ENCODE results near the gene STK24. TPM values are rescaled to one million over a fixed set of nuclear protein-coding genes. Genes with fewer than 3 reads are reported as not detected.

STK24 gene
- total RNA-seq, 4 donors from 2014 or later: 29.7 to 73.5 (median 62.6) TPM

- no peak for DNase-seq
- Histone ChIP-seq H3K36me3 (no peaks in the 10 kb centered on the region), H3K27me3 (no peaks in the 10 kb centered on the region), H3K4me3 (no peak overlapping the region), H3K9me3 (no peaks in the 10 kb centered on the region), H3K27ac (no peak overlapping the region), H3K4me1 (peaks cover 5 to 8% of the 10 kb centered on the region in 2 donors)
- no peak for TF ChIP-seq CTCF (IDR thresholded peaks at IDR 0.05)
- no peak for TF ChIP-seq POLR2A (IDR thresholded peaks at IDR 0.05)
- intact Hi-C loops (cut with DNase I; ENCODE audit: low total_unique reads): no loop called here
These were observed 42.1 kb downstream of the STK24 start for GRCh38 chr13:98534821-98535220.

- TF ChIP-seq POLR2A (IDR thresholded peaks at IDR 0.05): no peak
- no peak for TF ChIP-seq CTCF (IDR thresholded peaks at IDR 0.05)
- H3K4me3 ChIP-seq: no peak overlapping the region
- intact Hi-C loops (cut with DNase I; ENCODE audit: low total_unique reads): no loop called here
- H3K27me3 ChIP-seq: no peaks in the 10 kb centered on the region
- H3K4me1 ChIP-seq: peaks cover 5 to 8% of the 10 kb centered on the region in 2 donors
- DNase-seq: no peak
- no peak overlapping the region for H3K27ac ChIP-seq
- no peaks in the 10 kb centered on the region for H3K9me3 ChIP-seq
- no peaks in the 10 kb centered on the region for H3K36me3 ChIP-seq
These were observed 43.0 kb downstream of the STK24 start for GRCh38 chr13:98533912-98534311.

GRCh38 chr13:98532254-98532653, 44.7 kb downstream of the STK24 start:
- Histone ChIP-seq H3K4me1 (peaks cover 3 to 5% of the 10 kb centered on the region in 2 donors), H3K27ac (no peak overlapping the region), H3K27me3 (no peaks in the 10 kb centered on the region), H3K36me3 (no peaks in the 10 kb centered on the region), H3K9me3 (no peaks in the 10 kb centered on the region), H3K4me3 (no peak overlapping the region)
- TF ChIP-seq POLR2A (IDR thresholded peaks at IDR 0.05) (no peak), CTCF (IDR thresholded peaks at IDR 0.05) (no peak)
- intact Hi-C loops (cut with DNase I; ENCODE audit: low total_unique reads): no loop called here
- DNase-seq: no peak

GRCh38 chr13:98530217-98530616, 46.7 kb downstream of the STK24 start:
- DNase-seq: no peak

GRCh38 chr13:98529171-98529570, 47.7 kb downstream of the STK24 start:
- peaks cover 0 to 5% of the 10 kb centered on the region in 2 donors for H3K4me1 ChIP-seq
- intact Hi-C loops (cut with DNase I; ENCODE audit: low total_unique reads): no loop called here
- DNase-seq: no peak
- H3K4me3 ChIP-seq: no peak overlapping the region
- no peaks in the 10 kb centered on the region for H3K36me3 ChIP-seq
- no peak for TF ChIP-seq CTCF (IDR thresholded peaks at IDR 0.05)
- no peak for TF ChIP-seq POLR2A (IDR thresholded peaks at IDR 0.05)
- H3K9me3 ChIP-seq: no peaks in the 10 kb centered on the region
- no peaks in the 10 kb centered on the region for H3K27me3 ChIP-seq
- no peak overlapping the region for H3K27ac ChIP-seq

More at GRCh38 chr13:98530217-98530616, 46.7 kb downstream of the STK24 start:
- Histone ChIP-seq H3K27me3 (no peaks in the 10 kb centered on the region), H3K9me3 (no peaks in the 10 kb centered on the region), H3K4me3 (no peak overlapping the region), H3K27ac (no peak overlapping the region), H3K36me3 (no peaks in the 10 kb centered on the region), H3K4me1 (no peaks in the 10 kb centered on the region)
- TF ChIP-seq POLR2A (IDR thresholded peaks at IDR 0.05) (no peak), CTCF (IDR thresholded peaks at IDR 0.05) (no peak)
- intact Hi-C loops (cut with DNase I; ENCODE audit: low total_unique reads): no loop called here
